ENCODE measurements around the gene CFDP1.

- TF ChIP-seq, protein P1, sequence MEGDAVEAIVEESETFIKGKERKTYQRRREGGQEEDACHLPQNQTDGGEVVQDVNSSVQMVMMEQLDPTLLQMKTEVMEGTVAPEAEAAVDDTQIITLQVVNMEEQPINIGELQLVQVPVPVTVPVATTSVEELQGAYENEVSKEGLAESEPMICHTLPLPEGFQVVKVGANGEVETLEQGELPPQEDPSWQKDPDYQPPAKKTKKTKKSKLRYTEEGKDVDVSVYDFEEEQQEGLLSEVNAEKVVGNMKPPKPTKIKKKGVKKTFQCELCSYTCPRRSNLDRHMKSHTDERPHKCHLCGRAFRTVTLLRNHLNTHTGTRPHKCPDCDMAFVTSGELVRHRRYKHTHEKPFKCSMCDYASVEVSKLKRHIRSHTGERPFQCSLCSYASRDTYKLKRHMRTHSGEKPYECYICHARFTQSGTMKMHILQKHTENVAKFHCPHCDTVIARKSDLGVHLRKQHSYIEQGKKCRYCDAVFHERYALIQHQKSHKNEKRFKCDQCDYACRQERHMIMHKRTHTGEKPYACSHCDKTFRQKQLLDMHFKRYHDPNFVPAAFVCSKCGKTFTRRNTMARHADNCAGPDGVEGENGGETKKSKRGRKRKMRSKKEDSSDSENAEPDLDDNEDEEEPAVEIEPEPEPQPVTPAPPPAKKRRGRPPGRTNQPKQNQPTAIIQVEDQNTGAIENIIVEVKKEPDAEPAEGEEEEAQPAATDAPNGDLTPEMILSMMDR (conservative IDR thresholded peaks at IDR 0.05; ENCODE audit: low read depth, low read length), result no peak
- TF ChIP-seq EZH2 (IDR thresholded peaks at IDR 0.05; ENCODE audit: borderline replicate concordance, low read depth, low read length, poor library complexity, severe bottlenecking), result no peak
These were observed 177.2 kb downstream of the CFDP1 start for GRCh38 chr16:75256059-75256571.
